NCI-H146 treated with DMSO at 0.1 percent for 48 hours (cell line): ENCODE data around the gene NEK10.

Experiments
- DNase-seq: peaks from one replicate; lab custom pipeline; 2025; ENCODE audit not compliant: unreplicated experiment; lab: John Stamatoyannopoulos, UW

The NEK10 gene

DNA sequence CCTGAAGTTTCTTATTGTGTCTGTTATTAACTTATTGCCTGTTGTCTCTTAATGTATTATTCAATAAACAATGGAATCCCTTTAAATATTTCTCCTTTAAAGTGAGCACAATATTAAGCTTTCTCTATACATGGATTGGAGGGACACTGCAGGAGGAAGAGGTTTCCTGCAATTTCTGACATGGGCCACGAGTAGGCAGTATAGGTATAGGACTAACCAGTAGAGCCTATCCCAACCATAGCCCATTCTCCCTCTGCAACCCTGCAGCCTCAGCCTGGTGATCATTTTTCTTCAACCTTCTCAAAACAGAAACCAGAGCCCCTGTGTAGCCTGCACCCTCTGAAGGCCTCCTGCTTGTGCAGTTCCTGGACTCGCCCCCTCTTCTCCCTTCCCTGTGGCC lies 124.8 kb downstream of the NEK10 start:
- DNase-seq = no peak

DNA sequence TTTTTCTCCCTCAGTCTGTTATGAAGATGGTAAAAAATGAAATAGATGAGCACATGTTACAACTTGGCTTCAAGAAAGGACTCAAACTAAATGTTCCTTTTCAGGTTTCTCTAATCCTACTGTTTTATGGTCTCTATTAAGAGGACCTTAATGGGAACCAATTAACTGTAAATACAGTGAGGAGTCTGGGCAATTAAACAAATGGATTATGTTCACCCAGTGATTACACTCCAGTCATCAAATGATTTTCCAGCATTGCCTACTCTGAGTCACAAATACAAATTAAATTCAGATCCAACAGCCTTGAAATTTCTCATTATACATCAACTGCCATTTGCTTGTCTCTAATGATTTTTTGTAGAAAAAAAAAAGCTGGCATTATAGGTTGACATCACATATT lies 129.2 kb downstream of the NEK10 start:
- no peak for DNase-seq

DNA sequence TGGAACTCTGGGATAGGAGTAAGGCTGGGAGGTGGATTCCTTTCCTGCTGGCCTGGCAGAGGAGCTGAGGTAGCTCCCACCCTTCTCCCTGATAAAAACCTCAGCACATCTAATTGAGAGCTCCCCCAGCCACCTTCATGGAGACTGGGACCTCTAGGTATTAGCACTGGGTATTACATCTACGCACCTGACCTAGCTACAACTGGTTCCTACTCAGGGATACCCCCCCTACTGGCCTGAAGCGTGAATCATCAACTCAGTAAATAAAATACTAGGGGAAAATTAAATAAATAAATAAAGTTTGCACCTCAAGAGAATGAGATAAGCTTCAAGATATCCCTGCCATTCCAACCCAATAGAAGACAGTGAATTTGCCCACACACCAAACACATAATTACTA lies 140.4 kb downstream of the NEK10 start:
- no peak for DNase-seq

DNA sequence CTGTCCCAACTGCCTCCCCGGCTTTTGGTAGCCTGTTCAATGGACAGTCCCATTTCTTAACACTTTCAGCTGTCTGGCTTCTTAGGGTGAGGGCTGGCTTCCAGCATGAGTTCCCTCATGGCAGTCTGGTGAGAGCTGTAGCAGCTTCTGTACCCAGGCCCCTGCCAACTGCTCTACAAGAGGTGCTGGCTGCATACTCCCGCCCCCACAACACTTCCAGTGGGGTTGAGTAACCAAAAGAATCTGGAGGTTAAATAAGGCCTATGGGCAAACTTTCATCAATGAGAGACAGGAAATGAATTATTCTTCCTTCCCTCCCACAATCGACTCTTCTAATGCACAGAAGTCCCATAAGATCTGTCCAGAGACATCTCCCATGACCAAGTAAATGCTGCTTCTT lies 145.0 kb downstream of the NEK10 start:
- no peak for DNase-seq

DNA sequence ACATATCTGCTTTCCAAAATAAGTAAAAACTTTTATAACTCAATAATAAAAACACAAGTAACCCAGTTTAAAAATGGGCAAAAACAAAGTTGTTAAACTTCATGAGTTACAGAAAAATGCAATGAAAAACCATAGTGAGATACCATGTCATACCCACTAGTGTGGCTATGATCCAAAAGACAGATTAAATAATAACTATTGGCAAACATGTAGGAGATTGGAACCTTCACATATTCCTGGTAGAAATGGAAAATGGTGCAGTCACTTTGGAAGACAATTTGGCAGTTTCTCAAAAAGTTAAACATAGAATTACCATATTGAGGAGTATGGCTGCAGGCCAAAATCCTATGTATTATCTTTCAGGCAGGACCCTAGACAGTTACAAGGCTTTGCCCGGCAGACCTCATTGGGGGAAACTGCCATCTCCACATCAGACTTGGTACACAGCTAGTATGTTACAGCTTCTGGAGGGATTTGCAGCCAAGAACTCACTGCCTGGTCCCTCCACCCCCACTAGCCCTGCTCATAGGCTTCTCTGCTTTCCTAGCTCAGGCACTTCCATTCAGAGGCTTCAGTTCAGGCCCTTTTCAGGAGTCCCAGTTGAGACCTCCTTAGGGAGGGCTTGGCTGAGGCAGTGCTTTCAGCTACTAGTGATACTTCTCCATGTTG lies 147.8 kb downstream of the NEK10 start:
- no peak for DNase-seq

DNA sequence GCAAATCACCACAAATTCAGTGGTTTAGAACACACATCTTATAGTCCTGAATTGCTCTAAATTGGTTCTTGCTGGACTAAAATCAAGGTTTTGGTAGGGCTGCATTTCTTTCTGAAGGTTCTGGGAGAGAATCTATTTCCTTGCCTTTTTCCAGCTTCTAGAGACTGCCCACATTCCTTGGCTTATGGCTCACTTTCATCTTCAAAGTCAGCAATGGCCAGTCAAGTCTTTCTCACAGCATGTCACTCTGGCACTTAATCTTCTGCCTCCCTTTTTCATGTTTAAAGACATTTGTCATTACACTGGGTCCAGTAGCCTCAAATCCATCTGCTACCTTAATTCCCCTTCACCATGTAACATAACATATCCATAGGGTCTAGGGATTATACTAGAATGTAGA lies 149.0 kb downstream of the NEK10 start:
- DNase-seq = no peak

DNA sequence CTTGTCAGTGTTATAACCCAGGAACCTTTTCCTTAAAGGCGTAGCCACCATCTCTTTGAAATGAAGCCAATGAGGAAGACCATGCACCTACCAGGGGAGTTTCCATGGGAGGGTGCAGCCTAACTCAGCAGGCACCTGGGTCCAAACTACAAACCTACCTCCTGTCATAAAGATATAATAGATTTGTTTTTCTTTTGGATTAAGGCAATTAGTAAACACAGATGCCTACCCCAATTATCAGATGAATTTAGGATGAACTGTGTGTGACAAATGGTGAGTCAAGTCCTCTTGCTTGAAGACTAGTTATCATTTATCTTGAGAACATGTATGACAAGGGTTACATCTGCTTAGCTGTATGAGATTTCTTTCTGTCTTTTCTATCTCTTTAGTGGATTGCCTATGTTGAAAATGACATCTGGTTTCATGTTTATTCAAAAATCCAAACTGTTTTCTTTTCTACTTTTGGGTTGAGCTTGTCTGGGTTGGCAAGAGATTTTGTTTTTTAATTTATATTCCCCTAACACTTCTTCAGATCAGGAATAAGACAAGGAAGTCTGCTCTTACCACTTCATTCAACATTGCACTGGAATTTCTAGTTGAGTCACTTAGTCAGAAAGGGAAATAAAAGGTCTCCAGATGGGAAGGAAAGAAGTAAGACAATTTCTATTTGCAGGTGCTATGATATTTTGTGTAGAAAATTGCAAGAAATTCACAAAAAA lies 149.9 kb downstream of the NEK10 start:
- DNase-seq = no peak

DNA sequence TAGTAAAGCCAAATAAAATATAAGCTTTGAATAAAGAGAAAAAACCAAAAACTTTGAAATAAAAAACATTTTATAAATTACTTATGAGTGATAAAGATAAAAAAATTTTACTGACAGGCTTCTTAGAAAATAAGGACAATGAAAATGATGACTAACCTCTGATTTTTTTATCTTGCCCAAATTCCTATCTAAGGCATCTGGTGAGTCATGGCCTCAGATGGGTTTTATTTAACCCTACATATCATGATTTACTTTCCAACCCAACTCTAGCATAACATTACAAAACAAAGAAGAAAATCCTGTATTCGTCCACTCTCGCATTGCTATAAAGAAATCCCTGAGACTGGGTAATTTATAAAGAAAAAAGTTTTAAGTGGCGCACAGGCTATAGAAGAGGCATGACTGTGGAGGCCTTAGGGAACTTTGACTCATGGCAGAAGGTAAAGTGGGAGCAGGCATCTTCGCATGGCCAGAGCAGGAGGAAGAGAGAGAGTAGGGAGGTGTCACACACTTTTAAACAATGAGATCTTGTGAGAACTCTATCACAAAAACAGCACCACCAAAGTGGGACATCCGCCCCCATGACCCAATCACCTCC lies 152.1 kb downstream of the NEK10 start:
- no peak for DNase-seq

DNA sequence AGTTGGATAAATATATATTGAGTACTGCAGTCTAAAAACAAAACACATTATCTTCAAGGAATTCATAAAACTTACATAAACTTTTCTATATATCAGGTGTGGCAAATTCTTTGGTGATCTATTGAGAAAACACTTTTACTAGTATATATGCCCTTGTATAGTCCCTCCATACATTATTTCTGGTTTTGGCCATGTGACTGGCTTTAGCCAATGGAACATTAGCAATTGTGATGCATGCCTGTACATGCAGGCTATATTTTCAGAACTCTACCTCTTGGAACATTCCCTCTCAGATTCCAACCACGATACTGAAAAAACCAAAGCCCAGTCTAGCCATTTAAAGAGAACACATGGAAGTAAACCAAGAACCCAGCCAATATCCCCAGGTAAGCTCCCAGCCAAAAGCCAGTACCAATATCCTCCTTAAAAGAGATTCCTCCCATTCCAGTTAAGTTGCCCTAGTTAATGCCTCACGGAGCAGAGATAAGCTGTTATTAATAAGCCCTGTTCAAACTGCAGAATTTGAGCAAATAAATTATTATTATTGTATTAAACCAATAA lies 152.8 kb downstream of the NEK10 start:
- DNase-seq = no peak

DNA sequence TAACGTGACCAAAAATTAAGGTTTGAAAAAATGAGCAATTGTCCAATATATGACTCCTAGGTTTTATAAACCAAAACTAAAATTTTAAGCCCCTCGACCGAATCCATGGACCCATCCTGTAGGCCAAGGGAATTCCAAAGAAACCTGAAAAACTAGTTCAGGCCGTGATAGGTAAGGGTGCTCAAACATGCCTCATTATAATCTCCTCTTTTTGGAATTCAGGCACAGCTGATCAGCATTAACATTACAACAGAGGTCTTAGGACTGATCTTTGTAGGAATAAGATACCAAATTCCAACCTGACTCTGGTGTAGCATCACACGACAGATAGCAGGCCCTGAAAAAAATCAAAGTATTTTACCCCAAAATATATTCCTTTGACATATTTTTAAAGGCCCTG lies 155.7 kb downstream of the NEK10 start:
- no peak for DNase-seq

DNA sequence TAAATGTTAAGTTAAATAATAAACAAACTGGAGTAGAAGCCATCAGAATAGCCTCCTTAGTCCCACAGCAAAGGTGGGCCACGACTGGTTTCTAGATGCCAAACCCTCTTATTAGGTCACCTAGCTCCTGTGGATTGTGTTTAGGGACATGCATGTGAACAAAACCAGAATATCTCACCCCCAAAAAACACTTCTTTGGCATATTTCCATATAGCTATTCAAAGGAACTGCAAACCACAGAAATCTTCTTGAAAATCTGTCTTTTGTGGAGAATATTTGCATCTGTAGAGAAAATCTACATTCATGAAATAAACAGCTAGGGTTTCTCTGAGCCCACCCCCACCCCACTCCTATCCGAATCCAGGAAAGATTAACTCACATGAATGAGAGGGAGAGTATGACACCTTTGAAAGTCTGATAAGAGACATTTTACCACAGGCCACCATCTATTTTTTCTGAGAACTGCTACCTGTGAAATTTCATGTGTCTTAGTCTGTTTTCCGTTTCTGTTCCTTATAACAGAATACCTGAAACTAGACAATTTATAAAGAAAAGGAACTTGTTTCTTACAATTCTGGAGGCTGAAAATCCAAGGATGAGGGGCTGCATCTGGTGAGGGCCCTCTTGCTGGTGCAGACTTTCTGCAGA lies 159.4 kb downstream of the NEK10 start:
- no peak for DNase-seq

DNA sequence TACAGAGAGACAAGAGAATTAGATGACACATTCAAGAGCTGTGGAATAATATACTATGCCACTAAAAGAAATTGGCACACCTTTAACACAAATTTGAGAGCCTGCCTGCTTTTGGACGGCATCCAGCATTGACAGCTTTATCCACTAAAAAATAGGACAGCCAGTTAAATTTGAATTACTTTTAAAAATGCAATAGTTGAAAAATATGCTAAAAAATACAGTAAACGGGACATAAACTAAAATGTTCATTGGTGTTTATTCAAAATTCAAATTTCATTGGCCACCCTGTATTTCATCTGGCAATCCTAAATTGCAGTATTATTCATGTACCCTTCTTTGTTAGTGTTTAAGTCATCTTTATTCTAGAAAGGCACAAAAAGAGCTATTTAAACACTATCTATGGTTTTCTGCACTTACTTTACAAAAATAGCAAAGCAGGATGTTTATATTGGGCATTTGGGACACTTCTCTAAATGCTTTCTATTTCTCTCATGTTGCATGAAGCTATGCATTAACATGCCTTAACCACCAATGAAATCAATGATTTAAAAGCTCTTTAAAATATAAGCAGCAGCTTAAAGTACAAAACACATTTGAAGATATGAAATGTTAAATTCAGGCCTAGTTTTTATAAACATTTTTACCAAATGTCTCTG lies 160.1 kb downstream of the NEK10 start:
- no peak for DNase-seq

DNA sequence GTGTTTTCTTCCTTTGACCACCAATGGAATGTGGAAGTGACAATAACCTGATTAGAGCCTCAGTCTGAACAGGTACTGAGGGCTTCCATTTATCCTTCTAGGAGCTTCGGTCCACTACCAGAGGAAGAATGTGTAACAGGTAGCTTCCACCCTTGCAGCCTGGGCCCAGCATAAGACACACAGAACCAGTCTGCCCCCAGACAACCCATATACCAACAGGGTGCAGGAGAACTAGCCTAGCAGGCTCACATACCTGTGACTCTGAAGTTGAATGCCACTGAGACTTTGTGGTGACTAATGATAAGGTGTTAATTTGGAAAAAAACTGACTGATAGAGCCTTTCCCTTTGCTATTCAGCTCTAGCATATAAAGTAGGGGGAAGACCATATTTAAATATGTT lies 166.2 kb downstream of the NEK10 start:
- DNase-seq = no peak

DNA sequence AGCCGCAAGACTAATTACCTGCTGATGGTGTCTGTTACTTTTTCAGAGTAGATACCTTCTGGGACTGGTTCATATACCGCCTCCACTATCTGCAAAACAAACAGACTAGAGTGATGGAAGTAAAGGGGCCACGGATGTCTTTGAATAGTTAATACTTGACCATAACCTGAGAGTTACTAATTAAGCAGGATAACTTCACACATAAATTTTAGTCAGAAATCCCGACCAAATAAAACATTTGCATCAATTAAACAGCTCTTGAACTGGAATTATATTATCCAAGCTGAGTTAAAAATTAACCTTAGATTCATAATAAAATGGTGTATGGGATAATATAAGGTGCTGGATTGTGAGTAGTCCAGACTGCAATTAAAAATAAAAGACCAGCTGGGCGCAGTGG lies 167.7 kb downstream of the NEK10 start:
- no peak for DNase-seq

DNA sequence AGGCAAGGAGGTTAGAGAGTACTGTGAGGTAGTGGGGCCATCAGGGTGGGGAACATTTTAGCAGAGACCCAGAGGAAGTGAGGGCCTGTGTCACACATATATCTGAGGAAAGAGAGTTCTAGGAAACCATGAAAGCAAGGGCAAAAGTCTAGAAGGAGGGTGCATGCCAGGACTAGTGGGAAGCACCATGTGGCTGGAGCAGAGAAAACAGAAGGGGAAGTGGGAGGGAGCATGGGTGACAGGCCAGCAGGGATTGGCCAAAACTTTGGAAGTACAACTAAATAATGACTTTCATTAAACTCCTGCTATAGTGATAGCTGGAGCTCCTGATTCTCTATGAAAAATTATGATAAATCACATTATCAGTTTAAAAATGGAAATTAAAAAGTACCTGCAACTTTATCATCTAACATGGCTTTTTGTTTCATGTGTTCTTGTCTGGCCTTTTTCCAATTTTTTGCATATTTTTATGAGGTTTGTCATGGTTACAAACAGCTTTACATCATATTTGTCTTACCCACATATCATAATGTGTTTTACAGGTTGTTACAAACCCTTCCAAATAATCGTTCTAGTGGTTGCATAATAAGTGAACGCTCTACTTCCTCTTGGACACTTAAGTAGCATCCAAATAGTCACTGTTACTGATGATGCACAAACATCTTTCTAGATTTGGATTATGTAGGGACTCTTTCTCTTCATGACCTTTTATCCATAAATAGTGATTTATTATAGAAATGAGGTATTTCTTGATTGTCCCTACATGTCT lies 168.3 kb downstream of the NEK10 start:
- DNase-seq = no peak

DNA sequence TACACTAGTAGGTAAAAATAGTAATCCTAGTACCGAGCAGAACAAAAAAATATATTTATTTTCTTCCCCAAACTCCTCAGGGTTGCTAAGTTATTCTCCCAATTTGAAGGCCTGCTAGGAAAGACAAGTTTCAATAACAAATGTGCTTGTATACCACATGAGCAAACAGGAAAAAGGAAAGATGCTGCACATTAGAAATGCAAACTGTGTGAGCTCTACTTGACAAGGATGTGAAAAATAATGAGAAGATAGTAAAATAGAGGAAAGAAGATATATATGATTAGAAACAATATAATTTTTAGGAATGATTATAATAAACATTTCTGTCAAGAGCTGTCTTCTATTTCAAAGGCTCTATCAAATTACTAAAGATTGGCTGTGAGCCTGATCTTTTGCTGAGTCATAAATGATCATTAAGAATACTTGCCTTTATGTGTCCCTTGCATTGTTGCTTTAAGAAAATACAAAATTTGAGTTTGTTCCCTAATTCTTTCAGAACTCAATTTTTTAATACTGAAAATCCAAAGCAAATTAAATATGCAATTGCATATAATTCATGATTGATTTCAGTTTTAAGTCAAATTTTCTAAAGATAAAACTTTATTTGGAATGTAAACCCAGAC lies 174.2 kb downstream of the NEK10 start:
- DNase-seq = no peak

DNA sequence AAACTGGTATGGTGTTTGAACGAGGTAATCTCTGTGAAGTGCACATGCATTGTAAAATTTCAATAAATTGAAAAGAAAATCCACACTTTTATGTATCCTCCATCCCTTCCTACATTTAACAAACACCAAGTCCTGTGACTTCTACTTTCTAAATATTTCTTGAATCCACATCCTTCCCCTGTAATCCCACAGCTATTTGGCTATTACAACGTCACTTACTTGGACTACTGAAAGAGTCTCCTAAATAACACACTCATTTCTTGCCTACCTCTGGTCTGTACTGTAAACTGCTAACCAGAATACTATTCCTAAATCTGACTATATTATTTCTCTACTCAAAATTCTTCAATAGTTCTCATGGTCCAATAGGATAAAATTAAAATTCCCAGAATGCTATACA lies 176.1 kb downstream of the NEK10 start:
- no peak for DNase-seq

DNA sequence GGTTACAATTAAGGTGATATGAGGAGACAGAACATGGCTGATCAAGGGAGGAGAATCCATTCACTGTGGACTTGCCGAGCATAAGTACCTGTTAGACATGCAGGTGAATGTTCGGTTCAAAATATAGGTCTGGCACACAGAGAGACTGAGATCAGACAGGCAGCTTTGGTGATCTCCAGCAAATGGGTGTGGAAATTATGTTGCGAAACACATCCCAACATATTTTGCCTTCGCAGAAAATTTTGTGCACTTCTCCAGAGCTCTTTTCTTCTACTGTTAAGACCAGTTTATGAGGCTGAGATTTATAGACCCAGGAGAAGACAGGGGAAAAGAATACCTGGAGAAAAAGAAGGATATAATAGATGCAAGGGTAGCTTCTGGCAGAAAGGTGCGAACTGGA lies 183.2 kb downstream of the NEK10 start:
- no peak for DNase-seq

DNA sequence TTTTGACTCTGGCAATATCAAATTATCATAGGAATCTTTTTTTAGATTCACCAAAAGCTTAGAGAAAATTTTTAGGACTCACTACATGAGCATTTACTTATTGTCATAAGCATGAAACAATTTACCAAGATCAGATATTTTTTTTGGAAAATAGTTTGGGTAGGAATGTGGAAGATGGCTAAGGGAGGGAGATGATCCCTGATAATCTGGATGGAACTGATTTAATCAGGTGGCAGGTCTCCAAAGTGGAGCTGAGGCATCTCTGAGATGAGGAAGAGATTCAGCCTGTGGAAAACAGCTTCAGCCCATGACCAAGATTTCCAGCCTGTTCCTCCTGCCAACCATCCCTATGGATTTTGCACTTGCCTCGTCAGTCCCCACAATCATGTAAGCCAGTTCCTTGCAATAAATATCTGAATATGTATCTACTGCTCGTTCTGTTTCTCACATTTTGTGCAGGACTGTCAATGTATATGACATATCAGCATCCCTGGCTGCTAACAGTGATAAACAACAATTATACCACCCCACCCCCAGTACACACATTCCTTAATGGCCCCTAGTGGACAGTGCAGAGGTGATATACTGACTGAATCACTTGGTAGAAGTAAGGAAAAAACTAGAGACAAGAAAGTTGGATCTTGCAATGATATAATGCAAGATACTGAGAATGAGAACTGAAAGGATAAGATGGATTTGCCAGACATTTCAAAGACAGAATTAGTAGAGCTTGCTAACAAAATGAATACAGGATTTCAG lies 183.8 kb downstream of the NEK10 start:
- no peak for DNase-seq
